Mucosa of descending colon (tissue), 3 donors: ENCODE measurements around the gene DOCK2. TPM values are rescaled to one million over a fixed set of nuclear protein-coding genes. Genes with fewer than 3 reads are reported as not detected.

Experiments used
- ATAC-seq: fragments of 200-7000 bp; cut with Tn5 transposase; one replicate; pipeline ENCODE4 v1.9.1; 2020; ENCODE audit warnings: mild to moderate bottlenecking, moderate library complexity
- DNase-seq, 3 donors: peaks; one replicate each; pipeline ENCODE4 v3.0.0-alpha.2; 2020
- H3K36me3 ChIP-seq: fragments of 200-600 bp; one replicate; pipeline ENCODE4 v1.8.0; 2021; ENCODE audit warnings: low read depth, mild to moderate bottlenecking
- H3K4me1 ChIP-seq: fragments of 200-600 bp; one replicate; pipeline ENCODE4 v1.8.0; 2021; ENCODE audit warnings: low read depth, mild to moderate bottlenecking
- H3K4me3 ChIP-seq: fragments of 200-600 bp; one replicate; pipeline ENCODE4 v1.8.0; 2021; ENCODE audit warnings: mild to moderate bottlenecking
- H3K9me3 ChIP-seq: fragments of 200-600 bp; one replicate; pipeline ENCODE4 v1.8.0; 2021; ENCODE audit warnings: mild to moderate bottlenecking
- CTCF ChIP-seq: fragments of 200-600 bp; IDR thresholded peaks from one replicate; pipeline ENCODE4 v1.8.0; 2022; ENCODE audit warnings: antibody characterized with exemption, mild to moderate bottlenecking
- intact Hi-C, 2 donors: fragments of 100-400 bp; cut with DNase I in 1 of 2; cut with micrococcal nuclease in 1 of 2; formaldehyde crosslinking; loops; one replicate each; pipeline versions ENCODE4 v1.11.0 to v1.11.1; 2022; cut with DNase I, micrococcal nuclease
- total RNA-seq, 3 donors: library from RNA; stranded (reverse); fragmentation: NEBNext Ultra II Directional in 2 of 3; extraction: Animal tissue kit (Norgen Biotek cat#: 25700) in 2 of 3; gene quantifications; one replicate each; pipeline versions ENCODE4 v1.2.1 to v1.2.4, GENCODE V29; 2021 to 2023
- donor health status: DM: no; HTN: no; CAD: no; lungs with moderate emphysema.
- donor health status: DM: no; HTN: no; CAD: no.
- donor health status: DM: no; HTN: yes; CAD: no.

The DOCK2 gene
- total RNA-seq, 3 donors from 2014 or later, result 7.2 to 20.1 (median 18.1) TPM

GRCh38 chr5:169631360-169631759 lies 5.7 kb upstream of the DOCK2 start:
- ATAC-seq (no peak), DNase-seq (no peak)
- no peaks in the 10 kb centered on the region for H3K4me1 ChIP-seq
- intact Hi-C loops, result no loop called here
- no peaks in the 10 kb centered on the region for H3K9me3 ChIP-seq
- H3K36me3 ChIP-seq, result no peaks in the 10 kb centered on the region
- no peak overlapping the region for H3K4me3 ChIP-seq
- TF ChIP-seq CTCF, result no peak

DNA sequence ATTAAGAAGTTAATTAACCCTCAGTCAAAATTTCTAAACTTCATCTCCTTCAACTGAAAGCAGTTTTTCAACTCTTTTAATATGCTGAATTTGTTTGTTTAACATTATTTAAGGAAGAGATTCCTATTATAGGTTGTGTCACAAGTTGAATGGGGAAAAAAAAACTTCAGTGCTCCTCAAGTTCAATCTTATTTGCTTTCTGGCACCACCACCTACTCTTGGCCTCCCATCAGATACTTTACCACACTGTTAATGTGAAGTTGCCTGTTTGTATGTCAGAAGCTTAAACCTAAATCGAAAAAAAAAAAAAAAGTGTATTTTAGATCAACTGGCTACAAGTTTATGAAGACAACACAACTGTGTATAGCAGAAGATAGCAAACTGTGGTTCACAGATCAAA lies 4.1 kb upstream of the DOCK2 start:
- intact Hi-C loops, result no loop called here
- no peak for ATAC-seq

GRCh38 chr5:169634606-169635005 lies 2.5 kb upstream of the DOCK2 start:
- intact Hi-C loops, result no loop called here
- no peak overlapping the region for H3K4me3 ChIP-seq
- DNase-seq, result no peak
- ATAC-seq, result no peak
- H3K36me3 ChIP-seq, result no peaks in the 10 kb centered on the region
- H3K4me1 ChIP-seq, result no peaks in the 10 kb centered on the region
- TF ChIP-seq CTCF, result no peak
- no peaks in the 10 kb centered on the region for H3K9me3 ChIP-seq

More for the DNA sequence above, 4.1 kb upstream of the DOCK2 start:
- H3K4me3 ChIP-seq, result no peak overlapping the region
- no peak for TF ChIP-seq CTCF
- H3K4me1 ChIP-seq, result no peaks in the 10 kb centered on the region
- no peak for DNase-seq
- H3K9me3 ChIP-seq, result no peaks in the 10 kb centered on the region
- no peaks in the 10 kb centered on the region for H3K36me3 ChIP-seq

DNA sequence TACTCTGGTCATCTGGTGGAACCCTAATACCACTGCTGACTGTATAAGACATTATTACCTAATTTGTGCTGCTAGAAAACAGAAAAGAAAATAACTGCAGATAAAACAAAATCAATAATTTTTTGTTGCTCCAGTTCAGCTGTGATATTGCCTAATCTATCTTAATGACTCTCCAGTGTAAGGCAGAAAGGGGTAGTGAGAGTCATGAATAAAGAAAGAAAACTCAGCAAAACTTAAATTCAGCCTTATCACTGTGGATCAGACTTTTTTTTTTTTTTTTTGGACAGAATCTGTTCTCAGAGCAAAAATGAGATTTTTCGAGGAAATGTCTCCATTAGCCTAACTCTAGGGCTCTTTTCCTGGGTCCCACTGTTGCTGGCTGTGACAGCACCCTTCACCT lies 1.1 kb upstream of the DOCK2 start:
- TF ChIP-seq CTCF, result no peak
- no peak overlapping the region for H3K4me3 ChIP-seq
- no peaks in the 10 kb centered on the region for H3K36me3 ChIP-seq
- H3K9me3 ChIP-seq, result no peaks in the 10 kb centered on the region
- H3K4me1 ChIP-seq, result no peaks in the 10 kb centered on the region
- no peak for ATAC-seq
- intact Hi-C loops, result no loop called here
- no peak for DNase-seq

DNA sequence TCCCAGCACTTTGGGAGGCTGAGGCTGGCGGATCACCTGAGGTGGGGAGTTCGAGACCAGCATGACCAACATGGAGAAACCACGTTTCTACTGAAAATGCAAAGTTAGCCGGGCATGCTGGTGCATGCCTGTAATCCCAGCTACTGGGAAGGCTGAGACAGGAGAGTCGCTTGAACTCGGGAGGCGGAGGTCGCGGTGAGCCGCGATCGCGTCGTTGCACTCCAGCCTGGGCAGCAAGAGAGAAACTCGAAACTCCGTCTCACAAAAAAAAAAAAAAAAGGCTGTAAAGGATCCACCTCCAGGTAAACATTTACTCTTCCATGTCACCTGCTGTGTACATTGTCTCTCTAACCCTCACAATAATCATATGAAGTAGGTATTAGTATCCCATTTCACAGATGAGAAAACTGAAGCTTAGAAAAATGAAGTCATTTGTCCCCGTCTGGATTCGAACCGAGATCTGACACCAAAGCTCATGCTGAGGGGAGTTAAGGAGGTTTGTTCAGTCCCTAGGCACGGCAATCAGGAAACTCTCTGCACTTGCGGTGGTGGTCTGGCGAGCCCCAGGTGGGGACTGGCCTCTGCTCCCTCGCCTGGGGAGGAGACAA lies 494 bp upstream of the DOCK2 start:
- TF ChIP-seq CTCF, result no peak
- ATAC-seq, result no peak
- Histone ChIP-seq H3K4me1 (no peaks in the 10 kb centered on the region), H3K4me3 (no peak overlapping the region), H3K9me3 (no peaks in the 10 kb centered on the region), H3K36me3 (no peaks in the 10 kb centered on the region)
- no peak for DNase-seq
- intact Hi-C loops, result no loop called here
